ENCODE data around the gene APOC3. TPM values are rescaled to one million over a fixed set of nuclear protein-coding genes. Genes with fewer than 3 reads are reported as not detected.
A peak's percentile ranks its signal among the peaks of the same experiment; 100 is the strongest.

Gene APOC3
- total RNA-seq, 1 donor from 2014 or later = not detected

GRCh38 chr11:116791813-116792143, 37.9 kb upstream of the APOC3 start, which contains the start of gene APOA5:
APOA5 (minus strand) TSS chr11:116791879; CDS start chr11:116791860, 19 bp downstream.
- DNase-seq (ENCODE audit: low spot score in 2 of 2, unreplicated experiment in 2 of 2) = no peak
- Mint-ChIP-seq H3K4me3 (peak within 1 kb of the TSS; percentile 20), H3K4me1 (peaks cover 16% of the 10 kb centered on the region), H3K27ac (no peak within 1 kb of the TSS), H3K27me3 (ENCODE audit: low read depth) (peaks cover 6% of the 10 kb centered on the region), H3K9me3 (peaks cover under 1% of the 10 kb centered on the region), H3K36me3 (peaks cover 2% of the 10 kb centered on the region)
- no peak for TF ChIP-seq CTCF (IDR thresholded peaks at IDR 0.05; ENCODE audit: unreplicated experiment)

GRCh38 chr11:116792144-116792868, 37.4 kb upstream of the APOC3 start:
- Mint-ChIP-seq H3K4me3 (no peak overlapping the region), H3K27ac (no peak overlapping the region), H3K4me1 (peaks cover 10% of the 10 kb centered on the region), H3K9me3 (peaks cover 4% of the 10 kb centered on the region), H3K36me3 (no peaks in the 10 kb centered on the region), H3K27me3 (ENCODE audit: low read depth) (peaks cover 6% of the 10 kb centered on the region)
- DNase-seq (ENCODE audit: low spot score in 2 of 2, unreplicated experiment in 2 of 2) = no peak
- no peak for TF ChIP-seq CTCF (IDR thresholded peaks at IDR 0.05; ENCODE audit: unreplicated experiment)

- no peak for TF ChIP-seq CTCF (IDR thresholded peaks at IDR 0.05; ENCODE audit: unreplicated experiment)
- no peak for DNase-seq (ENCODE audit: low spot score in 2 of 2, unreplicated experiment in 2 of 2)
- no peak overlapping the region for H3K27ac Mint-ChIP-seq
- no peaks in the 10 kb centered on the region for H3K36me3 Mint-ChIP-seq
- peaks cover 6% of the 10 kb centered on the region for H3K27me3 Mint-ChIP-seq (ENCODE audit: low read depth)
- peaks cover 7% of the 10 kb centered on the region for H3K4me1 Mint-ChIP-seq
- H3K4me3 Mint-ChIP-seq = no peak overlapping the region
- H3K9me3 Mint-ChIP-seq = peaks cover 4% of the 10 kb centered on the region
Measured at GRCh38 chr11:116792869-116793771, 36.6 kb upstream of the APOC3 start.

GRCh38 chr11:116793772-116794097, 36.0 kb upstream of the APOC3 start:
- no peaks in the 10 kb centered on the region for H3K36me3 Mint-ChIP-seq
- H3K27me3 Mint-ChIP-seq (ENCODE audit: low read depth) = peaks cover 6% of the 10 kb centered on the region
- peaks cover 4% of the 10 kb centered on the region for H3K9me3 Mint-ChIP-seq
- peaks cover 2% of the 10 kb centered on the region for H3K4me1 Mint-ChIP-seq
- no peak for TF ChIP-seq CTCF (IDR thresholded peaks at IDR 0.05; ENCODE audit: unreplicated experiment)
- no peak overlapping the region for H3K4me3 Mint-ChIP-seq
- H3K27ac Mint-ChIP-seq = no peak overlapping the region
- DNase-seq (ENCODE audit: low spot score in 2 of 2, unreplicated experiment in 2 of 2) = no peak

- no peaks in the 10 kb centered on the region for H3K36me3 Mint-ChIP-seq
Measured at GRCh38 chr11:116794851-116795250, 34.9 kb upstream of the APOC3 start.

More at GRCh38 chr11:116794851-116795250, 34.9 kb upstream of the APOC3 start:
- Mint-ChIP-seq H3K27ac (no peak overlapping the region), H3K9me3 (peaks cover 4% of the 10 kb centered on the region), H3K4me3 (no peak overlapping the region), H3K27me3 (ENCODE audit: low read depth) (peaks cover 10% of the 10 kb centered on the region), H3K4me1 (peaks cover 2% of the 10 kb centered on the region)
- no peak for TF ChIP-seq CTCF (IDR thresholded peaks at IDR 0.05; ENCODE audit: unreplicated experiment)
- DNase-seq (ENCODE audit: low spot score in 2 of 2, unreplicated experiment in 2 of 2) = no peak

All from mesothelial cell of epicardium (in vitro differentiated cells).